Stimulated activated CD4-positive, alpha-beta T cell treated with anti-CD3 and anti-CD28 coated beads, TNF-alpha, amount 100 ng/mL, for 24 hours (primary cell): ENCODE measurements around the gene RSL24D1.
"Not testable (repeated sequence)": the region's sequence is repeated elsewhere in the genome, so short reads cannot be mapped to it uniquely, and the experiment has no call there.

Experiments used
- DNase-seq, 3 experiments: peaks; one replicate each; pipeline ENCODE4 v3.0.0-alpha.2; 2020; ENCODE audit warnings: low read depth in 3 of 3

The RSL24D1 gene

DNA sequence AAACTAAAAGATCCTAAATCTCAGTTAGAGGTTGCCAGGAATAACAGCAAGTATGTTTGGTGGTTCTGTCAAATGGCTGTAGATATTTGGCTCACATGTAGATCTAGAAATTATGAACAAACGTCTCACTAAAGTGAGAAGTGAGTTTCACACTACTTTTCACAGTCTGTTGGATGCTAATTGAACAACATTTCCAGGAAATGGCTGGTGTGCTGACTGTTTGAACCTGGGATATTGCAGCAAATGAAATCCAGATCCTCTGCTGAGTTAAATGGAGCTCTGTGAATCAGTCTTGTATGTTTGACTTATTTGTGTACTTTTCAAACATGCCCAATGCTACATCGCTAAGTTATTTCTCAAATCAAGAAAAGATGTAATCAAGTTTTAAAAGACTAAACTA, 21.3 kb upstream of the RSL24D1 start:
- DNase-seq = no peak

DNA sequence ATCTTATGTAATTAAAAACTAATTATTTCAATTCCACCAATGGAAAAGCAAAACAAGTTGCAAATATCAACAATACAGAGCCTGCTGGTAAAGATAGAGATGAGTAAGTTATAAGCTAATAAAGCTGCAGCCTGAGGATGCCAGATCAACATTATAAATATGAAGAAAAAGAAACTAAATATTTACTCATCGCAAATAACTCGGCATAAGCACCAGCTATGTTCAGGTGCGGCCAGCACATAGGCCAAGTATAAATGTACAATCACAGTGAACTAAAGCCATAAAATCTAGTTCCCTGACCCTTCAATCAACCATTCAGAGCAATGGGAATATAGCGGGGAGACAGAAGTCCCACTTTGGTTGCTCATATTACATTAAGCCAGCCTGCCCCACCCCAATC, 7.7 kb upstream of the RSL24D1 start:
- no peak for DNase-seq

DNA sequence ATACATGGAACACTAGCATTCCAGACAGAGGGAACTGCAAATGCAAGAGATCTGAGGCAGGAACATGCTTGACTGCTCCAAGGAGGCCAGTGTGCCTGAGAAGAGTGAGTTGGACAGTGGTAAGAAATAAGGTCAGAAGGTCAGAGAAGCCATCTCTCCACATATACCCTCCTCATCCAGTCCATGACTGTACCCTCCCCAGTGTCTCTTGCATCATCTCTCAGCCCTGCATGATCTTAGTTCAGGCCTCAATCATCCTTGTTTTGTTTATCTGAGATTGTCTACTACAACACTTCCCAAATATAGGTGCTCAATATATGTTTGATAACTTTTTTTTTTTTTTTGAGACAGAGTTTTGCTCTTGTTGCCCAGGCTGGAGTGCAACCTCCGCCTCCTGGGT, 5.5 kb upstream of the RSL24D1 start:
- DNase-seq = no peak

DNA sequence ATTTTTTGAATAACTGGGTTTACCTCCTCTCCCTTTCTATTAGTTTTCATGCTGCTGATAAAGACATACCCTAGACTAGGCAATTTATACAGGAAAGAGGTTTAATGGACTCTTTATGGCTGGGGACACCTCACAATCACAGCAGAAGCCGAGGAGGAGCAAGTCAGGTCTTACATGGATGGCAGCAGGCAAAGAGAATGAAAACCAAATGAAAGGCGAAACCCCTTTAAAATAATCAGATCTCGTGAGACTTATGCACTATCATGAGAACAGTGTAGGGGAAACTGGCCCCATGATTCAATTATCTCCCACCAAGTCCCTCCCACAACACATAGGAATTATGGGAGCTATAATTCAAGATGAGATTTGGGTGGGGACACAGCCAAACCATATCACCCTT, 2.0 kb upstream of the RSL24D1 start:
- no peak for DNase-seq

DNA sequence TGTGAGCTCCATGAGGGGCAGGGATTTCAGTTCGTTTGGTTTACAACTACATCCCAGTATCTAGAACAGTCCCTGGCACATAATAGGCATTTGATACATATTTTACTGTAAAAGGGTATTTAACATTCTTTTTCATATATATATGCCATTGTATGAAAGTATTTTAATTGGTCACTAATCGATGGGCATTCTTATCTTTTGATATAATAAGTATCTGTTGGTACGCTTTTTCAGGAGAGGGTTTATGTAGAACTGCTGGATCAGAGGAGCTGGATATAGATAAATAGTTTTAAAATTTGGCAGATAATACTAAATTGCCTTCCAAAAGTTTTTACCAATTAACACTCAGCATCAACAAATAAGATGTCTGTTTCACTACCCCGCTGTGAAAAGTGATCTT, 978 bp upstream of the RSL24D1 start:
- no peak for DNase-seq

DNA sequence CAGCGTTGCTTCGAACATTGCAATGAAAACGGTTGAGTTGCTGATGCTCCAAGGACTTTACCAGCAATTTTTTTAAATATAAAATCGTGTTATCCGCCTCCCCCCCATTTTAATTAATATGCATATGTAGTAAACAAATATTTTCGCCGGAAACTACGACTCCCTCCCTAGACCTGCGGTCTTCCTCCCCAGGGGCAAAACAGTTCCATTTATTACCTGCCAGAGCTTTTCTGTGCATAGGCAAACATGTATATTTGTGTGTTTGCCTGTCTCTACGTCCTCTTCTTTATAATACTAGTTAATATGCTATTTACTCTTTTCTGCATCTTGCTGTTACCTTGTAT, 593 bp upstream of the RSL24D1 start:
- no peak for DNase-seq

DNA sequence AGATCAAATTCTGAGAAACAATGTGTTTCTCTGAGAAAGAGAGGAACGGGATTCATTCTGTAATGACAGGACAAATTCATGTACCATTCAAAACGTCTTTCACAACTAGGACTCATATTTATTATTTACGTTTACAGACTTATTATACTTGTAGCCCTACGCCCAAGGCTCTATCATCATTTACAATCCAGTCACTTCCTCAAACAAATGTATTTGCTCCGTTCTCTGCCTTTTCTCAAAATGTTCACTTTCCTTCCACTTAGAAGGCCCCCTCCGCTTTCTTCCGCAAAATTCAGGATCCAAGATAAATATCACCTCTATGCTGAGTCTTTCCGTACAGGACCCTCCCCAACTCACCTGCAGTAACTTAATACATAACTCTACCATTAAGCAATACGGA, 745 bp downstream of the RSL24D1 start:
- no peak for DNase-seq

DNA sequence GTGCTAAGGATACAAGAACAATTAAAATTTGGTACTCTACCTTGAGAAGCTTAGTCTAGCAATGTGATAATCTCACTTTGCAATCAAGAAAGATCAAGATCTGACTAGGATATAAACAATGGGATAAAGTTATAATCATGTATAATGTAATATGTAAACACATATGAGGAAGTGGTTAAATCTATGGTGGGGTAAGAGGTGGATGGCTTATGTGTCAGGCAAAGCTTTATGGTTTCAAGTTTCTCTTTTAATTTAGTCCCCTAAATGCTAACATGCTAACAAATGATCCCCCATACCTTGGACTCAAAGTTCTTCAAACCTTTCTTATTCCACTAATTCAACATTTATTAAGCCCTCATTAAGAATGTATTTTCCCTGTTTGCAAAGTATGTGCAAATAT, 2.5 kb downstream of the RSL24D1 start:
- no peak for DNase-seq

DNA sequence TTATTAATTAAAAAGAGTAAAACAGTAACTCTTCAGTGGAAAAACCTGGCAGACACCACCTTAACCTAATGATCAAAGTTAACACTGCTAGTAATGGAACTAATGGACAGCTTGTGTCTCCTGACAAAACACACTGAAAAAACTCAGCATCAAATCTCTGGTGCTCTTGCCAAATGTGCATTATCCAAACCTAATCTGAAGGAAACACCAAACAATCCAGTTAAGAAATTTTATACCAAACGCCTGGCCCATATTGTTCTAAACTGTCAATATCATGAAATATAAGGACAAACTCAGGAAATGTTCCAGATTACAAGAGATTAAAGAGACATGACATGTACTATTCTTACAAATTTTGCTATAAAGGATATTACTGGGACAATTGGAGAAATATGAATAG, 10.4 kb downstream of the RSL24D1 start:
- DNase-seq = no peak

DNA sequence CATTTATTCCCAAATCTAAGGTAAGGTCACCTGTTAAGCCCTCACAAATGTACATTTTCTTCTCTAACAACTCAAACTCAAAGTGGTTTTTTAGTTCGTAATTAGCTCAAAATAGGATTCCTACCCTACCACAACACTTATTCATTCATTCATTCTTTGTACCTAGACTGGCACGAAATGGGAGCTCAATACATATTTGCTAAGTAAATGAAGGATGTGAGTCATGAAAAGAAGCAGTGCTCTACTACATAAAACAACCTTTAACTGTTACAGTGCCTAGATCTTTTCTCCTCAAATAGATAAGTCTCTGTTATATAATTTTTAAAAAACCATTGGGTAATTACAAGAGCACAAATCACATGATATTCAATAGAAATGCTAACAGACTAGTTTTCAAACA, 13.1 kb downstream of the RSL24D1 start:
- DNase-seq = no peak

DNA sequence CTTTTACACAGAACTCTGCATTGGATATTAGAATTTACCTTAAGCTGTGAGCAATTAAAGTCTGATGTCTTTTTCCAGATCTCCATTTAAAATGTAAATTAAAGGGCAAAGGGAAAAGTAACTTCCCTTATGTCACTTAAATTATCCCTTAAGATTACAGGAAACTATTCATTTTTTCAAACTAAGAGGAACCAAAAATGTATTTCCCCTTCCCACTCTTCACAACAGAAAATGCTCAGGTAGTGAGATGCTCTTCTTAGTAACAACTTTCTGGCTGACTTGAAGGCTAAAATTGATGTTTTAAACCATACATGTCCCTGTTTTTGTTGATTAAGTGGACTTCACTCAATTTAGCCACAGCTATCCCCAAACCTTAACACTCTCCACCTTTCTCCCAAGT, 17.6 kb downstream of the RSL24D1 start:
- no peak for DNase-seq

DNA sequence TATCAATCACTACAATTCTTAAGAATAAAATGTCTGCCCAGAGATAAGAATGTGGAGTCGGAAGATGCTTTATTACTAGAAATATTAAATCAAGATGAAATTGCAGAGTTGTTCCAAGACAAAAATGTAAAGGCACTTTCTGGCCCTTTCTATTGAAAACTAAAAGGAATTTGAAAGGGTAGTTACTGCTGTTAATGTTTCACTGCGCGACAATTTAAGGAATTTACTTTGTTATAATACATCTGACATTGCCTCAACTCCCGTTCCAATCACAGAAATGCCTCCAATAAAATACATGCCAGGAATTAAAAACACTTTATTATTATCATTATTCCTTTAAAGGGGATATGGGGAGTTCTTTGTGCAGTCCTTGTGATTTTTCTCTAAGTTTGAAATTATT, 26.4 kb downstream of the RSL24D1 start:
- no peak for DNase-seq

DNA sequence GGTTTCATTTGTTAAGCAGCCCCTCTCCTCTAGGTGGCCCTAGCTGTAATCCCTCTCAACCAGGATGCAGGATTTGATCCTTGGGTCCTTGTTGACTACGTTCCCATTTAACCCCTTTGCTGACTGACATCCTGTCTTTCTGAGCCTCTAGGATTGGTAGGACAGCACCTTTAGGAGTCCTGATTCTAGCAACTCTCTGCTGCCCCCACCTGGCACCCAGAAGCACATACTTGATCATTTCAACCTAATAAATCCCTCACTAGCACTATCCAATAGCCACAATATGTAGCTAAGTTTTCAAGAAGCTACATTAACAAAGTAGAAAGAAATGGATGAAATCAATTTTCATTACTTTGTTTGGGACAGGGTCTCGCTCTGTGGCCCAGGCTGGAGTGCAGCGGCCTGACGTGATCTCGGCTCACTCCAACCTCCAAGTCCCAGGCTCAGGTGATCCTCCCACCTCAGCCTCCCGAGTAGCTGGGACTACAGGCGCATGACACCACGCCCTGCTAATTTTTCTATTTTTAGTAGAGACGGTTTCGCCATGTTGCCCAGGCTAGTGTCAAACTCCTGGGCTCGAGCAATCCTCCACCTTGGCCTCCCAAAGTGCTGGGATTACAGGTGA, 28.3 kb downstream of the RSL24D1 start:
- peak; percentile 15 to 52 (median 16) for DNase-seq

DNA sequence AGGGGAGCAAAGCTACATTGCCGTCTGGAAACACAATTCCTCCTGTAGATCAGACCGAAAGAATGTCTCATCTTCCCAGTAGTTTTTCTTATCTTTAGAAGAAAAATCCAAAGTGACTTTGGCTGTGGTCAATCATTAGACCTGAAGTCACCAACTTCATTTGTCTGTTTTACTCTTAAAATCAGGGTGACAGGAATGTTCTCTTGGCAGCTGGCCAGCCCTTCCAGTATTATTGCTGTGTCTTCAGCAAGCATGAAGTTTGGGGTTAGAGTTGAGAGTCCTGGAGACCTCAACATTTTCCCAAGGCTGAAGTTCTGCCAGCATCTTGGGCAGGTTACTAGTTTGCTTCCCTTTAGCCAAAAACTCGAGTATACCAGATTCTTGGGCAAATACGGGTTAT, 32.5 kb downstream of the RSL24D1 start:
- DNase-seq = no peak

DNA sequence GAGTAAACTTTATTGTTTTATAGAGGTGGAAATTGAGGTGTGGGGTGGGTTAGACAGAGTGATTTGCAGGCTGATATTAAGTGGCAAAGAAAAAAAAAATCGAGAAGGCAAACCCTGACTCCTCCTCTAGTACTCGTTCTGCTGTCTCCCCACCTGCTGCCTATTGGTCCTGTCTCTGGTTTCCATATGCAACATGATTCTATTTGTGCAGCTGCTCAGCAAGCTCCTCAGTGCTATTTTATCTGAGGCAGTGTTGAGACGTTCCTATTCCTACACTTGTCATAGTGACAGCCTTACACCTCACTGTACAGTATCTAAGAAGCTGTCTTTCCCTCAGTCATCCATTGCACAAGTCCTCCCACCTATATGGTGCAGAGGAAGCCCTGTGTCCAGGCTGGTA, 45.1 kb downstream of the RSL24D1 start:
- no peak for DNase-seq

DNA sequence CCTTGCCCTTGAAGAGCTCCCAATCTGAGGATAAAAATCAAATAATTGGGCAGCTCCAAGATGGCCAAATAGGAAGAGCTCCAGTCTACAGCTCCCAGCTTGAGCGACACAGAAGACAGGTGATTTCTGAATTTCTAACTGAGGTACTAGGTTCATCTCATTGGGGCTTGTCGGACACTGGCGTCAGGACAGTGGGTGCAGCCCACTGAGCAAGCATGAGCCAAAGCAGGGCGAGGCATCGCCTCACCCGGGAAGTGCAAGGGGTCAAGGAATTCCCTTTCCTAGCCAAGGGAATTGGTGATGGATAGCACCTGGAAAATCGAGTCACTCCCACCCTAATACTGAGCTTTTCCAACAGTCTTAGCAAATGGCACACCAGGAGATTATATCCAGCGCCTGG, 53.6 kb downstream of the RSL24D1 start:
- DNase-seq = not testable (repeated sequence)

DNA sequence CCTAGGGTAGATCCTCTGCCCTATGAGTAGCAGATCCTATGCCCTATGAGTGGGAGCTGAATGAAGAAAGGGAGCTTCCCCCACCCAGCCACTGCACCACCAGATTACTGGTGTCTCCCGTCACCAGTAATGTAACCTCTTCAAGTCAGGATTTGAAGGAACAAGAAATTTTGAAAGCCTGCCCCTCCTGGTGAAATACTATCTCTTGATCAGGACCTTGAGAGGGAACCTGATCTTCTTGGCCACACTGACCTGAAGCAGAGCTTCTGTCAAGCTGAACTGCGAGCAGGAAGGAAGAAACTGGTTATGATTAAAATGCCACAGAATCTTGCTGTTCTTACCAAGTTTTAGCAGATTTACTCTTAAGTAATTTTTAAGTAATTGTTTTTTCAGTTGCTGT, 62.8 kb downstream of the RSL24D1 start:
- DNase-seq = no peak

DNA sequence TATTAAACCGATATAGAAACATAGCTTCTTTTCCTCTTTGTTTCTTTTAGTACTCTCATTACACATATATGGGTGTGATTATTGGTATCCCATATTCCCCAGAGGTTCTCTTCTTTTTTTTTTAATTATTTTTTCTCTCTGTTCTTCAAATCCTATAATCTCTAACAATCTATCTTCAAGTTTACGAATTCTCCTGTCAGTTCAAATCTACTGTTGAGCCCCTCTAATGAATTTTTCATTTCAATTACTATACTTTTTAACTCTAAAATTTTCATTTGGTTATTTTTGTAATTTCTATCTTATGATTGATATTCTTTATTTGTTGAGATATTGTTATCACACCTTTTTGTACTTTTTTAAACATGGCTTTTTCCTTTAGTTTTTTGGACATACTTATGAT, 64.1 kb downstream of the RSL24D1 start:
- no peak for DNase-seq
